ENCODE measurements around the gene SELENOF. TPM values are rescaled to one million over a fixed set of nuclear protein-coding genes. Genes with fewer than 3 reads are reported as not detected.
A peak's percentile ranks its signal among the peaks of the same experiment; 100 is the strongest.

SELENOF gene
- total and polyA plus RNA-seq, 10 of the 15 experiments (the other 5 are each of a cell fraction or from before 2014, with no cell fraction given), result 98.7 to 254 (median 172) TPM

DNA sequence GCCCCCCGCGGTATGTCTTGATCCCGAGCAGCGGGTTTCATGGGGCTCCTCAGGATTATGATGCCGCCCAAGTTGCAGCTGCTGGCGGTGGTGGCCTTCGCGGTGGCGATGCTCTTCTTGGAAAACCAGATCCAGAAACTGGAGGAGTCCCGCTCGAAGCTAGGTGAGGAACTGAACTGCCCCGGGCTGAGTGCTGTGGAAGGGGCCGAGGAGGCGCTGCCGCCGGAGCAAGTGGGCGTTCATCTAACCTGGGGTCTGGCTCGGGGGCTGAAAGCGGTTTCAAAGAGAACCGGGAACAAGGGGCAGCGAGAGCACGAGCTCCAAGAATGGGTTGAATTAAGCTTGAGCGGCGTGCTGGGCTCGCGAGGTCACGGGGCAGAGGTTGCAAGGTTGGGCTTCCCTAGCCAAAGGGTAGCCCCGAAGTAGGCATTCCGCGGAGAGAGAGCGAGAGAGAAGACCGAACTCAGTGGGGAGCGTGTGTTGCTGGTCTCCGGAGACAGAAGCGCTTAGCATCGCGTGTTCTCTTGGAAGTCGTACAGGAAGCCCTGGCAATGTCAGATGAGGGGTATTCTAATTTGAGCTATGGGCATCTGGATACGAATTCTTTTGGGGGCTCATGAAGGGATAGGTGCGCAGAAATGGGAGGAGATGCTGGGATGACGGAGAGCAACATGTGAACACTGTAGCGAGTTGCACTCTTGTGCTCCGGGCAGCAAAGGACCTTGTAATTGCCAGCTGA lies 1.2 kb upstream of the SELENOF start (continued):
- TF ChIP-seq, protein P1, sequence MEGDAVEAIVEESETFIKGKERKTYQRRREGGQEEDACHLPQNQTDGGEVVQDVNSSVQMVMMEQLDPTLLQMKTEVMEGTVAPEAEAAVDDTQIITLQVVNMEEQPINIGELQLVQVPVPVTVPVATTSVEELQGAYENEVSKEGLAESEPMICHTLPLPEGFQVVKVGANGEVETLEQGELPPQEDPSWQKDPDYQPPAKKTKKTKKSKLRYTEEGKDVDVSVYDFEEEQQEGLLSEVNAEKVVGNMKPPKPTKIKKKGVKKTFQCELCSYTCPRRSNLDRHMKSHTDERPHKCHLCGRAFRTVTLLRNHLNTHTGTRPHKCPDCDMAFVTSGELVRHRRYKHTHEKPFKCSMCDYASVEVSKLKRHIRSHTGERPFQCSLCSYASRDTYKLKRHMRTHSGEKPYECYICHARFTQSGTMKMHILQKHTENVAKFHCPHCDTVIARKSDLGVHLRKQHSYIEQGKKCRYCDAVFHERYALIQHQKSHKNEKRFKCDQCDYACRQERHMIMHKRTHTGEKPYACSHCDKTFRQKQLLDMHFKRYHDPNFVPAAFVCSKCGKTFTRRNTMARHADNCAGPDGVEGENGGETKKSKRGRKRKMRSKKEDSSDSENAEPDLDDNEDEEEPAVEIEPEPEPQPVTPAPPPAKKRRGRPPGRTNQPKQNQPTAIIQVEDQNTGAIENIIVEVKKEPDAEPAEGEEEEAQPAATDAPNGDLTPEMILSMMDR (IDR thresholded peaks at IDR 0.05 in 2 of 3, conservative IDR thresholded peaks at IDR 0.05 in 1 of 3; ENCODE audit: control insufficient read depth in 2 of 3, extremely low read depth in 1 of 3, insufficient read depth in 1 of 3, low read depth in 3 of 3, low read length in 3 of 3), result no peak
- TF ChIP-seq BACH1 (IDR thresholded peaks at IDR 0.05; ENCODE audit: borderline replicate concordance) (no peak), EED (IDR thresholded peaks at IDR 0.05; ENCODE audit: low read depth) (peak; percentile 24; the same call in 1 of the 2 replicates), HDAC6 (IDR thresholded peaks at IDR 0.05; ENCODE audit: unreplicated experiment) (no peak), FOS (IDR thresholded peaks at IDR 0.05; ENCODE audit: borderline replicate concordance, extremely low read depth, insufficient read length) (no peak), RB1 (IDR thresholded peaks at IDR 0.05; ENCODE audit: borderline replicate concordance) (0 out of 2 replicates have a peak, but pooled peaks have one; percentile 2), CHD4 (IDR thresholded peaks at IDR 0.05) (no peak), CHD1 (IDR thresholded peaks at IDR 0.05; ENCODE audit: low read depth, low read length) (0 out of 2 replicates have a peak, but pooled peaks have one; percentile 49), NRF1 (conservative IDR thresholded peaks at IDR 0.05; ENCODE audit: low read depth, low read length) (no peak), MTA2 (IDR thresholded peaks at IDR 0.05; ENCODE audit: low read depth) (no peak), ZNF622 (IDR thresholded peaks at IDR 0.05) (no peak), NFXL1 (IDR thresholded peaks at IDR 0.05; ENCODE audit: borderline replicate concordance) (peak; percentile 97; the same call in 1 of the 2 replicates), MEF2B (IDR thresholded peaks at IDR 0.05; ENCODE audit: partially characterized antibody, poor library complexity, severe bottlenecking) (no peak), MXI1 (IDR thresholded peaks at IDR 0.05; ENCODE audit: low read depth, low read length) (peak; percentile 76), ZNF24 (IDR thresholded peaks at IDR 0.05) (no peak), CHD2 (IDR thresholded peaks at IDR 0.05; ENCODE audit: borderline replicate concordance, low read depth, low read length) (no peak), SIN3A (IDR thresholded peaks at IDR 0.05; ENCODE audit: low read depth, low read length) (peak; percentile 33; the same call in 1 of the 2 replicates), HSF1 (IDR thresholded peaks at IDR 0.05; ENCODE audit: low read depth, low read length) (no peak), IKZF2 (IDR thresholded peaks at IDR 0.05) (peak in 1 of 2 experiments; percentile 13; a peak in 1 of 4 replicates), TAF1 (IDR thresholded peaks at IDR 0.05; ENCODE audit: borderline replicate concordance, low read depth, low read length) (peak; percentile 19; the same call in 1 of the 2 replicates), KLF5 (IDR thresholded peaks at IDR 0.05; ENCODE audit: partially characterized antibody) (no peak), DPF2 (IDR thresholded peaks at IDR 0.05) (no peak)
- TF ChIP-seq, protein P2, sequence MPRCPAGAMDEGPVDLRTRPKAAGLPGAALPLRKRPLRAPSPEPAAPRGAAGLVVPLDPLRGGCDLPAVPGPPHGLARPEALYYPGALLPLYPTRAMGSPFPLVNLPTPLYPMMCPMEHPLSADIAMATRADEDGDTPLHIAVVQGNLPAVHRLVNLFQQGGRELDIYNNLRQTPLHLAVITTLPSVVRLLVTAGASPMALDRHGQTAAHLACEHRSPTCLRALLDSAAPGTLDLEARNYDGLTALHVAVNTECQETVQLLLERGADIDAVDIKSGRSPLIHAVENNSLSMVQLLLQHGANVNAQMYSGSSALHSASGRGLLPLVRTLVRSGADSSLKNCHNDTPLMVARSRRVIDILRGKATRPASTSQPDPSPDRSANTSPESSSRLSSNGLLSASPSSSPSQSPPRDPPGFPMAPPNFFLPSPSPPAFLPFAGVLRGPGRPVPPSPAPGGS (IDR thresholded peaks at IDR 0.05; ENCODE audit: borderline replicate concordance, insufficient read depth, low read depth, low read length, poor library complexity, severe bottlenecking), result no peak
- TF ChIP-seq, protein P3, sequence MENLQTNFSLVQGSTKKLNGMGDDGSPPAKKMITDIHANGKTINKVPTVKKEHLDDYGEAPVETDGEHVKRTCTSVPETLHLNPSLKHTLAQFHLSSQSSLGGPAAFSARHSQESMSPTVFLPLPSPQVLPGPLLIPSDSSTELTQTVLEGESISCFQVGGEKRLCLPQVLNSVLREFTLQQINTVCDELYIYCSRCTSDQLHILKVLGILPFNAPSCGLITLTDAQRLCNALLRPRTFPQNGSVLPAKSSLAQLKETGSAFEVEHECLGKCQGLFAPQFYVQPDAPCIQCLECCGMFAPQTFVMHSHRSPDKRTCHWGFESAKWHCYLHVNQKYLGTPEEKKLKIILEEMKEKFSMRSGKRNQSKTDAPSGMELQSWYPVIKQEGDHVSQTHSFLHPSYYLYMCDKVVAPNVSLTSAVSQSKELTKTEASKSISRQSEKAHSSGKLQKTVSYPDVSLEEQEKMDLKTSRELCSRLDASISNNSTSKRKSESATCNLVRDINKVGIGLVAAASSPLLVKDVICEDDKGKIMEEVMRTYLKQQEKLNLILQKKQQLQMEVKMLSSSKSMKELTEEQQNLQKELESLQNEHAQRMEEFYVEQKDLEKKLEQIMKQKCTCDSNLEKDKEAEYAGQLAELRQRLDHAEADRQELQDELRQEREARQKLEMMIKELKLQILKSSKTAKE (IDR thresholded peaks at IDR 0.05; ENCODE audit: low read depth, poor library complexity, severe bottlenecking), result no peak
